ENCODE measurements around the gene FBN1. TPM values are rescaled to one million over a fixed set of nuclear protein-coding genes. Genes with fewer than 3 reads are reported as not detected.
A peak's percentile ranks its signal among the peaks of the same experiment; 100 is the strongest.

FBN1 gene
- total RNA-seq, 1 donor from 2014 or later: 72.1 TPM

DNA sequence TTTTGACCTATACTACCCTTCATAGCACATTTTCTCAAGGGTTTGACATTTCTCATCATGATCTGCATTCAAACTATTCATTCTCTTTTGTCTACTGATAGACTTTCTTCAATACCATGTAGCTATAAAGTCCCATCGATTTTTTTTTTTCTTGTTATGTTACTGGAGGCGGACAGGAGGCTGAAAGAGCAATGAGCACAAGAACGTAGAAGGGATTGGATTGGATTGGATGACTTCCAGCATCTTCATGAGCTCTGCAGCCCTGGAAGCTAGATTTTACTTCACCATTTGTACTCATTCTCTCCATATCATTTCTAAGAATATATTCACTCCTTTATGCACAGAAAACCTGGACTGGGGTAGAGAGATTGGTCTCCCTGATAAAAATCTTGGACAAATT is 271.0 kb downstream of the FBN1 start:
- no peak for DNase-seq (ENCODE audit: low read depth in 2 of 2)

DNA sequence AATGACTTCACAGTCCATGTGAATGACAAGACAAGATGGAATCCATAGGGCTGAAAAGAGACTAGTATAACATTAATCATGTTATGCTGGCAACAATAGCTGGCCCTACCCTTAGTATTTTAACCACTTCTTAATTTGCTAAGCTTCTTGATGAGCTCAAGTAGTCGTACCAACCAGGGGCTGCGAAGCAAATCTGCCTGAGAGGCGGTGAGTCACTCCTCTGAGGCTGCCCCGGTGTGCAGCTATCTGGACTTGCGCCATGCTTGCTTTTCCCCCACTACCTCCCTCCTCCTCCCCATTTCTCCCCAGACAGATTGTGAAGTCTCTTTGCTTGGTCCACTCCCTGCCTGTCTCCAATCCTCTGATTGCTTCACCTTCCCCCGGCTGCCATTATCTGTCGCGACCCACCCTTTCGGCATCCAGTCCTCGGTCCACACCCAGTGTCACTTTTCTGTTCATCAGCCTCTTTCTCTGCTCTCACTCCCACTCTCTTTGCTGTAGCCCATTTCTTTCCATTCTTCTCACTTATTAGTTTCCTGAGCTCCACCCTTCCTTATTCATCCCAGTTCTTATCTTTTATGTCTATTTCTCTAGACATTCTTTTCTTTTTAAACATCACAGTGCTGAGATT is 271.6 kb downstream of the FBN1 start:
- peak in 1 of 2 donors; percentile 49 for DNase-seq (ENCODE audit: low read depth in 2 of 2)

DNA sequence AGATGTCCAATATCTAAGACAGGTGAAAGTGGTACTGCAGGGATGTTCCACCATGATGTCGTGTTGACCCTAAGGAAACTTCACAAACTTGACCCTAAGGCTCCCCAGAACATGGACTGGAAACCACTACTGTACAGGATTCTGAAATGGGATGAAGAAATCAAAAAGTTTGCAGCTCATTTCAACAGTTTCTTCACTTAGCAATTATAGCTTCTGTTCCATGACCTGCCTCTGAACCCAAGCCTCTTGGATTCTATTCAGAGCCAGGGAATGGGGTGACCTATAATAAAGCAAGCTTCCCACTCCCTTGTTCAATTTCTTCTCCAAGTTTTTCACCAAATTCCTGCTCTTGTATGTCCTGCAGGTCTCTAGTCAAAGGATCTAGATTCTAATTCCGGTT is 273.5 kb downstream of the FBN1 start:
- no peak for DNase-seq (ENCODE audit: low read depth in 2 of 2)

DNA sequence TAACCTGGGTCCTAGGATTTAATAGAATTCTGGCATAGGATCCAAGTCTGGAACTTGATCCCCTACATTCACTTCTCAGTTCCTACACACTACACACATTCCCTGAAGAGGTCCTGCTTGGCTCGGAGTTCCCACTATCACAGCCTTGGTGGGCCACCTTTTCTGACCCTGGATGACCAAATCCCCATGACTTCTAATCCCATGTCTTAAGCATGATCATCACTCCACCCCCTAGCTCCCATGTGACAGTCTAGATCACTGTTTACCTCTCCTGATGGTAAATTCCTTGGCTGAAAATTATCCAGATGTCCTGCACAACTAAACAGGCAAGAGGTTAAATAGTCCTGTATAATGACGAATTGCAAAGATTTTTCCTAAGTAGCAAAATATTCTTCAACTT is 274.0 kb downstream of the FBN1 start:
- no peak for DNase-seq (ENCODE audit: low read depth in 2 of 2)

DNA sequence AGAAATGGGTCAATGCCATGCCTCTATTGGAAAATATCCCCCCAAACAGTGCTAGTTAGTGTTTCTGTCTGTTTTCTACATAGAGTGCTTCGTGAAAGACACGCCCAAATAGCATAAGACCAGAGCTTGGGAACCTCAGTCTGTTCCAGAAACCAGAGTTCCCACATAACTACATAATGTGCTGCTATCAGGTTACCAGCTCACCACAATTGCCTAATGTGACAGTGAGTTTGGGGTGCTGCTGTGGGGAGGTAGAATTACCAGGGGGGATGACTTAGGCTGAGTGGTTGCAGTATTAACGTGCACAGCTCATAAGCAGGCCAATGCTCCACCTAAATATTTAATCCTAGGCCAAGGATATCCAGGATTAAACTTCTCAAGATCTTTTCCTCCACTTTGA is 275.0 kb downstream of the FBN1 start:
- no peak for DNase-seq (ENCODE audit: low read depth in 2 of 2)

DNA sequence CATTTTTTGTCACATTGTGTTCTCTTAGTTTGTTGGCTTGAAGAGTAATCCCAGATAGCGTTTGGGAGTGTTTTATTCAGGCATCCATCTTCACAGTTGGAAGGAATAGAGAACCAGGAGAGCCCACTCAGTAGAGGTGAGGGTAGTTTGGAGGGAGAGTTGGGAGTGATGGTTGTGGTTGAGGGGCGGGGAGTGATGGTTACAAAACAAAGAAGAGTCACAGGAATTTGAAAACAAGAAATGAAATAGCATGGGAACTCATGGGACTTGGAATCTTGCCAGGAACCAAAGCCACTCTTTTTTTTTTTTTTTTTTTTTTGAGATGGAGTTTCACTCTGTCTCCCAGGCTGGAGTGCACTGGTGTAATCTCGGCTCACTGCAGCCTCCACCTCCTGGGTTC is 278.0 kb downstream of the FBN1 start:
- DNase-seq (ENCODE audit: low read depth in 2 of 2): peak in 1 of 2 donors; percentile 20

DNA sequence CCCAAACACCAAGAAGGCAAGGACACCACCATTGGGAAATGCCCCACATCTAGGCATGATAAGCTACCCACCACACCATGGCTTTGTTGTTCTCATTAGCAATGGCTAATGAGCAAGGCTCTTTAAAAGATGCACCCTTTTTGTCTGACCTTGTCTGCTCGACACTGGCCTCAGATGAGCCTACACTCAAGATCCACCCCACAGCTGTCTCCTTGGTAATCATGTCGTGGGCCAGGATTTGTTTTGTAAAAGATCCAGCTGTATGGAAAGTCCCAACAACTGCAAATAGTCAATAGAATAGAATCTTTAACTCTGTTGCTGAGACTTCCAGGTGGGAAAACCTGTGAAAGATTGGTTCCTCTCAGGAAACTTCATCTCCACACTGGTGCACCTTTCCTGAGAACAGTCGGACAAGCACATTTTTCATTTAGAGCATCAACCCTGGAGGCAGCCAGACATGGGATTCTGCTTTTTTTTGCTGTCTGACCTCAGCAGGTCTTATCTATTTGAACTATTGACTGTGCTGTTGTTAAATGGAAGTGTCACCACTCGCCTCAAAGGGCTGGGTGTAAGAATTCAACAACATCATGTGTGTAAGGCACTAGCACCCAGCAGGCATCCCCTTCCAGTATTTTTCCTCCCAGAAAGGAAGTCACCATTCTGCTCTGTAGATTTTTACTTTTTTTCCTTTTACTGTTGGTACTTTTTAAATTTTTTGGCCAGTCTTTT is 278.8 kb downstream of the FBN1 start:
- DNase-seq (ENCODE audit: low read depth in 2 of 2): no peak

DNA sequence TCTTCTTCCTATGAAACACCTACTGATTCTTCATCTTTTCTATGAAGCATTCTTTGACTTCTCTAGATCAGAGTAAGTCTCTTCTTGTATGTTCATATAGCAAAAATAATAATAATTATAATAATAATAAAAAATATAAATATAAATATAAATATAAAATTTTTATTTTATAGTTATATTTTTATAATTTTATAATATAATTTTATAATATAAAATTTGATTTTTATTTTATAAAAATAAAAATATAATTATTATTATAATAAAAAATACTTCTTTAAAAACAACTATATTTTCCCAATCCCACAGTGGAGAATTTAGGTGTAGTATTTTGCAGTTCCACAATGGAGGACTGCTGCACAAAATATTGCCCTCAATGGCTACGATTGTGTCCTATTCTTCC is 279.9 kb downstream of the FBN1 start:
- DNase-seq (ENCODE audit: low read depth in 2 of 2): no peak

DNA sequence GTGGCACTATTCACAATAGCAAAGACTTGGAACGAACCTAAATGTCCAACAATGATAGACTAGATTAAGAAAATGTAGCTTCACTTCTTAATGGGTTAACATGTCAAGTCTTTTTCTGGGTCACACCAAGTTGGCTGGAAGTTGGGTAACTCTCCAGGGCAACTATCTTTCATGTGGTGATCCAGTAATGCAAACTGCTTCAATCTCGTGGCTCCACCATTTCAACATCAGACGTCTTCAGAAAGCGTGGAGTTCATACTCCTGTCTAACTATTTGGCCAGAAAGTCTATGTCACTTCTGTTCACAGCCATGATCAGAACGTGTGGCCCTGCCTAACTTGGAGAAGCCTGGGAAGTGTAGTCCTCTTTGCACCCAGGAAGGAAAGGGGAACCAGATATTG is 282.0 kb downstream of the FBN1 start:
- DNase-seq (ENCODE audit: low read depth in 2 of 2): no peak

DNA sequence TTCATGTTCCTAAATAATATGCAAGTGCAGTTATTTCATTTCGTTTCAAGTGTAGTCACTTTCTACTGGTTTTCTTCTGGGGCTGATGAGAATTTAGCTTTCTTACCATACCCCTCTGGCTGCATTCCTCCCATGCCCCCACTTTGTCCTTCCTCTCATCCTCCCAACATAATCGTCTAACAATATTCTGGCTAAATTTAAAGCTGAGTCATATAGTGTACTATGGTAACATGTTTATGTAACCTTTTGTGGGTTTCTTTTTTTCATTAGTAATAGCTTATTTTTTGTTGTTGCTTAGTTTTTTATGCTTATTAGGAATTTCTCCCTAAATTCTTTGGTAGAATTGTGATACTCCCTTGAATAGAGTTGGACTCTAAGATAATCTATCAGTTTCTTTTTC is 283.8 kb downstream of the FBN1 start:
- no peak for DNase-seq (ENCODE audit: low read depth in 2 of 2)

DNA sequence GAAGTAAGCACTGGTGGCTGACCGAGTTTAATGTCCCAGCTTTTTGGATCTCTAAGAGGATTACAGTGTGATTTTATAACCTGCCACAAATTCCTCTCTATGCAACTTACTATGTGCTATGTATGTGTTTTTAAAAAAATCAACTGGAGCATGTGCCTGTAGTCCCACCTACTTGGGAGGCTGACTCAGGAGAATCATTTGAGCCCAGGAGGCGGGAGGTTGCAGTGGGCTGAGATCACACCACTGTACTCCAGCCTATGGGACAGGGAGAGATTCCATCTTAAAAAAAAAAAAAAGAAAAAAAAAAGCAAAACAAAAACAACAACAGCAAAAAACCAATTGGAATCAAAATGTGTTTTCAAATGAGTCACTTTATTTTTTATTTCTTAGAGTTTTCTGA is 284.7 kb downstream of the FBN1 start:
- DNase-seq (ENCODE audit: low read depth in 2 of 2): no peak

Other genes with a start within 250 kb of the FBN1 start
- gene CEP152, start 165.4 kb upstream of the FBN1 start, total RNA-seq: 1.9 and 4.7 TPM in 2 replicates
- gene EID1, start 232.4 kb upstream of the FBN1 start, total RNA-seq: 122 and 133 TPM in 2 replicates